ENCODE measurements around the gene PGC. TPM values are rescaled to one million over a fixed set of nuclear protein-coding genes. Genes with fewer than 3 reads are reported as not detected.
A peak's percentile ranks its signal among the peaks of the same experiment; 100 is the strongest.

The PGC gene
- total RNA-seq, 1 experiment from 2014 or later: not detected

DNA sequence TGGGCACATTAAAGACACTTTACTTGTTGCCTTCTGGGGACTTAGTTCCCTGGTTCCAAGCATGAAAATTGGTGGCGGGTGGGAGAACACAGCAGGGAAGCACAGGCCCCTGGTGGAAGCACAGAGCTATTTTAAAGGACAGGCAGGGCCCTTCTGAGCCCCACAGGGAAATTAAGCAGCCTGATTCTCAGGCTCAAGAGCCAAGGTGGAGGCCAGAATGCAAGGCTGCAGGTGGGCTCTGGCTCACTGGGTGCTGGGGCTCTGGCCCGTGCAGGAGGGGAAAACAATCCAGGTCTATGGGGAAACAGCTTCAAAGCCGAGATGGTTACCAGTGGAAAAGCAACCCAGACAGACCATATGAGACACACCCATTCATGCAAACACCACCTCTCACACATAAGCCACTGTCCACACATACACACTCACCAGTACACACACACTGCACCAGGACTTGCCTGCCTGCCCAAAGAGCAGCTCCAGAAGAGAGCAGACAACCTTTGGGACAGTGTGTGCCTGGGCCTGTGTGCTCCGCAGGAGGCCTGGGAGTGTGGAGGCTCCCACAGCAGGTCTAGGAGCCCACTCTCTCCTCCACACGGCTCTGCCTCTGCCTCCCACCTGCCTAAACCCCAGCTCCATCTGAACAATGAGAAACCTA lies 42.4 kb downstream of the PGC start:
- no peak overlapping the region for H2BK120ac ChIP-seq (ENCODE audit: low read depth, low read length, poor library complexity, severe bottlenecking)
- H3K4ac ChIP-seq (ENCODE audit: low read depth, low read length): no peak overlapping the region
- no peak overlapping the region for H3K56ac ChIP-seq (ENCODE audit: insufficient read length, low read depth, low read length)
- H4K8ac ChIP-seq (replicated peaks; ENCODE audit: insufficient read length, low read depth, low read length): no peak overlapping the region
- no peaks in the 10 kb centered on the region for H3K9me3 ChIP-seq (ENCODE audit: control insufficient read depth, low read depth, low read length)
- TF ChIP-seq, protein P1, sequence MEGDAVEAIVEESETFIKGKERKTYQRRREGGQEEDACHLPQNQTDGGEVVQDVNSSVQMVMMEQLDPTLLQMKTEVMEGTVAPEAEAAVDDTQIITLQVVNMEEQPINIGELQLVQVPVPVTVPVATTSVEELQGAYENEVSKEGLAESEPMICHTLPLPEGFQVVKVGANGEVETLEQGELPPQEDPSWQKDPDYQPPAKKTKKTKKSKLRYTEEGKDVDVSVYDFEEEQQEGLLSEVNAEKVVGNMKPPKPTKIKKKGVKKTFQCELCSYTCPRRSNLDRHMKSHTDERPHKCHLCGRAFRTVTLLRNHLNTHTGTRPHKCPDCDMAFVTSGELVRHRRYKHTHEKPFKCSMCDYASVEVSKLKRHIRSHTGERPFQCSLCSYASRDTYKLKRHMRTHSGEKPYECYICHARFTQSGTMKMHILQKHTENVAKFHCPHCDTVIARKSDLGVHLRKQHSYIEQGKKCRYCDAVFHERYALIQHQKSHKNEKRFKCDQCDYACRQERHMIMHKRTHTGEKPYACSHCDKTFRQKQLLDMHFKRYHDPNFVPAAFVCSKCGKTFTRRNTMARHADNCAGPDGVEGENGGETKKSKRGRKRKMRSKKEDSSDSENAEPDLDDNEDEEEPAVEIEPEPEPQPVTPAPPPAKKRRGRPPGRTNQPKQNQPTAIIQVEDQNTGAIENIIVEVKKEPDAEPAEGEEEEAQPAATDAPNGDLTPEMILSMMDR (conservative IDR thresholded peaks at IDR 0.05): no peak
- no peaks in the 10 kb centered on the region for H3K79me2 ChIP-seq (ENCODE audit: insufficient read depth, low read length)
- H4K20me1 ChIP-seq (ENCODE audit: control insufficient read depth, insufficient read depth, insufficient read length): no peaks in the 10 kb centered on the region
- H3K23me2 ChIP-seq (ENCODE audit: insufficient read length, low read depth, low read length, poor library complexity, severe bottlenecking): no peaks in the 10 kb centered on the region
- DNase-seq: no peak
- no peaks in the 10 kb centered on the region for H3K27me3 ChIP-seq (ENCODE audit: insufficient read depth, low read length)
- no peak overlapping the region for H3K23ac ChIP-seq (ENCODE audit: insufficient read length, low read depth, low read length)
- no peak overlapping the region for H3K18ac ChIP-seq (ENCODE audit: insufficient read length, low read depth, low read length)
- no peak overlapping the region for H2BK20ac ChIP-seq (ENCODE audit: low read depth, low read length, poor library complexity, severe bottlenecking)
- H3K27ac ChIP-seq (ENCODE audit: insufficient read length, low read depth, low read length): no peak overlapping the region
- no peaks in the 10 kb centered on the region; the same call in 1 of the 2 replicates for H3K4me1 ChIP-seq (ENCODE audit: insufficient read depth, low read length)
- no peak overlapping the region for H3K4me2 ChIP-seq (ENCODE audit: insufficient read depth, insufficient read length, low read length)
- Mint-ChIP-seq H3K4me3 (no peak overlapping the region), H3K27ac (peak overlapping the region in 1 of 3 experiments; percentile 94; a peak in 1 of 7 replicates), H3K4me1 (peaks cover 21 to 29% of the 10 kb centered on the region in 2 experiments), H3K9me3 (no peaks in the 10 kb centered on the region), H3K27me3 (ENCODE audit: low read depth) (peaks cover 12% of the 10 kb centered on the region), H3K36me3 (ENCODE audit: insufficient read depth in 1 of 3, low read depth in 3 of 3) (no peaks in the 10 kb centered on the region)
- H4K91ac ChIP-seq (ENCODE audit: insufficient read length, low read depth, low read length): no peak overlapping the region
- no peak overlapping the region for H2BK5ac ChIP-seq (ENCODE audit: insufficient read length, low read length)
- H2BK15ac ChIP-seq (ENCODE audit: low read depth, low read length): no peak overlapping the region
- H3K9ac ChIP-seq (ENCODE audit: extremely low read depth, insufficient read length, low read length): no peak overlapping the region
- no peak overlapping the region for H3T11ph ChIP-seq (ENCODE audit: low read length)
- no peak overlapping the region for H2AFZ ChIP-seq (ENCODE audit: low read length)
- WGBS (ENCODE audit: extremely low coverage, insufficient read length, low lambda C conversion rate): no CpG with 5 or more reads among the region's 5 CpGs
- no peaks in the 10 kb centered on the region for H3K79me1 ChIP-seq (ENCODE audit: insufficient read depth, low read depth, low read length, poor library complexity, severe bottlenecking)
- no peak overlapping the region for H3K14ac ChIP-seq (ENCODE audit: insufficient read depth, low read length)
- H2AK5ac ChIP-seq (ENCODE audit: insufficient read length, low read length): no peak overlapping the region
- H2BK12ac ChIP-seq (ENCODE audit: insufficient read length, low read depth, low read length): no peak overlapping the region
- H4K5ac ChIP-seq (ENCODE audit: insufficient read length, low read depth, low read length): no peak overlapping the region

All from H9 (cell line).